Neural progenitor cell (in vitro differentiated cells): Measurements from ENCODE around the gene TOX2. TPM values are rescaled to one million over a fixed set of nuclear protein-coding genes. Genes with fewer than 3 reads are reported as not detected.

Experiments used
- DNase-seq: peaks from one replicate; pipeline ENCODE4 v3.0.0-alpha.2; 2016; ENCODE audit warnings: low spot score
- H2AFZ ChIP-seq: fragments of 200-600 bp; sonication (generic); replicated peaks from 2 replicates; pipeline ENCODE4 v1.6.1; 2016; ENCODE audit warnings: antibody characterized with exemption
- H3F3A ChIP-seq: fragments of 200-600 bp; sonication (generic); 2 replicates; pipeline ENCODE4 v1.6.1; 2016; ENCODE audit warnings: antibody characterized with exemption, low read depth
- H3K27ac ChIP-seq: fragments of 200-600 bp; sonication (generic); 2 replicates; pipeline ENCODE4 v1.5.1; 2016; ENCODE audit warnings: mild to moderate bottlenecking
- H3K27me3 ChIP-seq: fragments of 200-600 bp; sonication (generic); 2 replicates; pipeline ENCODE4 v1.6.1; 2016; ENCODE audit warnings: mild to moderate bottlenecking, moderate library complexity
- H3K36me3 ChIP-seq: fragments of 200-600 bp; sonication (generic); 2 replicates; pipeline ENCODE4 v1.5.1; 2016
- H3K4me1 ChIP-seq: fragments of 200-600 bp; sonication (generic); 2 replicates; pipeline ENCODE4 v1.6.1; 2016; ENCODE audit warnings: mixed run types
- H3K4me2 ChIP-seq: fragments of 200-600 bp; sonication (generic); 2 replicates; pipeline ENCODE4 v1.6.1; 2016
- H3K4me3 ChIP-seq: fragments of 200-600 bp; sonication (generic); 2 replicates; pipeline ENCODE4 v1.5.1; 2016
- H3K79me2 ChIP-seq: fragments of 200-600 bp; sonication (generic); 2 replicates; pipeline ENCODE4 v1.6.1; 2016; ENCODE audit warnings: low read depth
- H3K9ac ChIP-seq: fragments of 200-600 bp; sonication (generic); 2 replicates; pipeline ENCODE4 v1.6.1; 2016
- H3K9me3 ChIP-seq: fragments of 200-600 bp; sonication (generic); 2 replicates; pipeline ENCODE4 v1.5.1; 2016; ENCODE audit warnings: low read depth
- H4K20me1 ChIP-seq: fragments of 200-600 bp; sonication (generic); 2 replicates; pipeline ENCODE4 v1.6.1; 2016; ENCODE audit warnings: low read depth
- H3K27ac Mint-ChIP-seq: 3 replicates; pipeline ENCODE4 v1.8.0; 2021; ENCODE audit warnings: mixed read lengths
- H3K27me3 Mint-ChIP-seq: 2 replicates; pipeline ENCODE4 v1.8.0; 2022; ENCODE audit warnings: low read depth, mild to moderate bottlenecking, inconsistent platforms, moderate library complexity, mixed read lengths; ENCODE audit not compliant: insufficient read depth
- H3K36me3 Mint-ChIP-seq: 3 replicates; pipeline ENCODE4 v1.8.0; 2021; ENCODE audit warnings: mixed read lengths
- H3K4me1 Mint-ChIP-seq: 3 replicates; pipeline ENCODE4 v1.8.0; 2021; ENCODE audit warnings: mixed read lengths
- H3K4me3 Mint-ChIP-seq: 3 replicates; pipeline ENCODE4 v1.8.0; 2021; ENCODE audit warnings: mild to moderate bottlenecking, moderate library complexity, mixed read lengths
- H3K9me3 Mint-ChIP-seq: 3 replicates; pipeline ENCODE4 v1.8.0; 2020; ENCODE audit warnings: mixed read lengths
- CTCF ChIP-seq: fragments of 200-600 bp; sonication (generic); IDR thresholded peaks from 2 replicates; pipeline ENCODE4 v1.5.1; 2017; ENCODE audit warnings: antibody characterized with exemption, mild to moderate bottlenecking
- EZH2 ChIP-seq: fragments of 200-600 bp; sonication (generic); IDR thresholded peaks from 2 replicates; pipeline ENCODE4 v1.6.1; 2017; ENCODE audit warnings: antibody characterized with exemption, mild to moderate bottlenecking, moderate library complexity
- EZH2phosphoT487 ChIP-seq: fragments of 200-600 bp; sonication (generic); IDR thresholded peaks from 2 replicates; pipeline ENCODE4 v1.6.1; 2017; ENCODE audit warnings: antibody characterized with exemption
- total RNA-seq: library from RNA; depleted of rRNA; stranded (reverse); fragments of >200 nt; gene quantifications from 2 replicates; pipeline ENCODE4 v1.2.3, GENCODE V29; 2015; ENCODE audit warnings: low replicate concordance

Gene TOX2
- total RNA-seq, 1 donor from 2014 or later, result not detected

DNA sequence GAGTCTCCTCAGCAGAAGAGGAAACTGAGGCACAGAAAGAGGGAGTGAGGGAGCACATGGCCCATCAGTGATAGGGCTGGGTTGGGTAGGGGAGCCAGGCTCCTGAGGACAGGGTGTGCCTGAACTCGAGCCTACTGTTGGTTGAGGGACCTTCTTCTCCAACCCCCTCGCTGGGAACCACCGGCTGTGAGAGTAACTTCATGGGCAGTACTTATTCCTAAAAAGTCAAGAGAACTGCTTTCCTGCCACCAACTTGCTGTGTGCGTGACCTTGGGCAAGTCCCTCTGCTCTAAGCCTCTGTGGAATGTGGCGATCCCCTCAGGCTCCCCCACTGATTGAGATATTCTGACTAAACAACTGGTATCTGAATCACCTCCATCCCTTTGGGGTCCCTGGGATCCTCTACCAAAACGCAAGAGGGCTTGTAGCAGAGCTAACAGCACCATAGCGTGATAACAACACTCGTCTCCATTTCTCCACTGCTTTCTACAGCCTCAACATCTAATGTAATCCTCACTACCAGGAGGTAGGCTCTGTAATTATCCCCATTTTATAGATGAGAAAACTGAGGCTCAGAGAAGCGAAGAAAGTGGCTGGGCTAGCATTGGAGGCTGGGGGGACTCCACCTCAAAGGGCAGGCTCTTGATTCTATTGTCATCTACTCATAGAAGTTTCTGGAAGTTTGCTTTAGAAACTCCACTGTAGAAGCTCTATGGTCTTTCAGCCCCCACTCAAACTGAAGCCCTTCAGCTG is 196.3 kb downstream of the TOX2 start:
- H3K4me1 Mint-ChIP-seq, result no peaks in the 10 kb centered on the region
- Histone ChIP-seq H2AFZ (no peak overlapping the region), H3K4me3 (no peak overlapping the region), H3K9ac (no peak overlapping the region), H3K9me3 (no peaks in the 10 kb centered on the region), H3K79me2 (no peaks in the 10 kb centered on the region), H3K4me2 (no peak overlapping the region), H3K27ac (no peak overlapping the region), H3K4me1 (no peaks in the 10 kb centered on the region), H3F3A (no peaks in the 10 kb centered on the region), H3K27me3 (no peaks in the 10 kb centered on the region), H3K36me3 (no peaks in the 10 kb centered on the region), H4K20me1 (no peaks in the 10 kb centered on the region)
- no peaks in the 10 kb centered on the region for H3K36me3 Mint-ChIP-seq
- no peak overlapping the region for H3K4me3 Mint-ChIP-seq
- H3K27me3 Mint-ChIP-seq, result peaks cover 11% of the 10 kb centered on the region
- peaks cover 18% of the 10 kb centered on the region for H3K9me3 Mint-ChIP-seq
- H3K27ac Mint-ChIP-seq, result no peak overlapping the region
- DNase-seq, result no peak
- TF ChIP-seq EZH2phosphoT487 (no peak), EZH2 (no peak), CTCF (no peak)

DNA sequence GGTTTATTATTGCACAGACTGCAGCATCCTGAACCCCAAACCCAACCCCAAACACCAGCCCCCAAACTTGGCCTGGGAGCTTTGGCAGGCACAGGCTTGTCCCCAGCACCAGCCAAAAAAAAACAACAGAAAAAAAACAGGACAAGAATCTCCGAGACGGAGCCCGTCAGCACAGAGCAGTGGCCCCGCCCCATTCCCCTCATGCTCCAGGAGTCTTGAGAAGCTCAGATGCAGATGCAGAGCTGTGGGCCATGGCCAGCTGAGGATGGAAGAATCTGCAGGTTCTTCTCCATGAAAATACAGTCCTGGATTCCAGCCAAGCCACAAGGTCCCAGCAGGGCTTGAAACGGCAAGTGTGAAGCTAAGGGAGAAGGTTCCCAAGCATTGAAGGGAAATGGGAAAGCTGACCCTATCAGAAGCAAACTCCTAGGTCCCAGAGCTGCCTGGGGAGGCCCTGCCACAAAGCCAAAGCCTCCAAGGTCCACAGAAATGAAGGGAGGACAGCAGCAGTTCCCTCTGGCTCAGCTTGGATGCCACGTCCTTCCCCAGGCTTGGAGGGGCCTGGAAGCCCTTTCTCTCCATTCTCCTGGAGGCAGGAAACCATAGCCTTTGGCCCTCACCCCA is 197.2 kb downstream of the TOX2 start:
- no peaks in the 10 kb centered on the region for H3K36me3 Mint-ChIP-seq
- Histone ChIP-seq H3K9ac (no peak overlapping the region), H3K4me3 (no peak overlapping the region), H3K27me3 (no peaks in the 10 kb centered on the region), H3F3A (no peaks in the 10 kb centered on the region), H4K20me1 (no peaks in the 10 kb centered on the region), H3K27ac (no peak overlapping the region), H3K4me2 (no peak overlapping the region), H3K4me1 (no peaks in the 10 kb centered on the region), H3K79me2 (no peaks in the 10 kb centered on the region), H2AFZ (no peak overlapping the region), H3K36me3 (no peaks in the 10 kb centered on the region), H3K9me3 (no peaks in the 10 kb centered on the region)
- H3K27me3 Mint-ChIP-seq, result peaks cover 11% of the 10 kb centered on the region
- peaks cover 18% of the 10 kb centered on the region for H3K9me3 Mint-ChIP-seq
- no peak overlapping the region for H3K27ac Mint-ChIP-seq
- TF ChIP-seq EZH2 (no peak), EZH2phosphoT487 (no peak), CTCF (no peak)
- H3K4me1 Mint-ChIP-seq, result peaks cover 2% of the 10 kb centered on the region
- no peak for DNase-seq
- H3K4me3 Mint-ChIP-seq, result no peak overlapping the region

DNA sequence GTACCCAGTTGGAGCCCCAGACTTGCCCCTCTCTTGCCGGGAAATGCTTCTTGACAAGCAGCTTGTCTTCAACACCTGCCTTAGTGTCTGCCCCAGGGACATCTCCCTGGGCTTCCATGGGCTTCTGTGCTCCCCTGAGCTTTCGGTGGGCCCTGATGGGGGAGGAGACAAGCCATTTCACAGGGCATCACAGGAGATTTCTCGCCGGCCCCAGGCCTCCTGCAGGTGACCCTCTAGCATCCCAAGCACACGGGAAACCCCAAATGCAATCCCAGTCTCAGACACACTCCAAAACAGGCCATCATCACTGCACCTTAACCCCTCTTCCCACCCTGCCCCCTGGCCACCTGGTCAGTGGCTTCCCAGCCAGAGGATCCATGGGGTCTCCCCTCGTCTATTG is 197.8 kb downstream of the TOX2 start:
- no peak overlapping the region for H3K4me3 ChIP-seq
- TF ChIP-seq EZH2, result no peak
- TF ChIP-seq CTCF, result no peak
- no peak for TF ChIP-seq EZH2phosphoT487
- no peaks in the 10 kb centered on the region for H3K36me3 ChIP-seq
- Mint-ChIP-seq H3K4me1 (peaks cover 6% of the 10 kb centered on the region), H3K27ac (peak overlapping the region; percentile 53), H3K36me3 (no peaks in the 10 kb centered on the region), H3K4me3 (no peak overlapping the region), H3K9me3 (peaks cover 15% of the 10 kb centered on the region), H3K27me3 (peaks cover 11% of the 10 kb centered on the region)
- H3K79me2 ChIP-seq, result no peaks in the 10 kb centered on the region
- H3K4me1 ChIP-seq, result no peaks in the 10 kb centered on the region
- H4K20me1 ChIP-seq, result no peaks in the 10 kb centered on the region
- no peak for DNase-seq
- no peak overlapping the region for H3K27ac ChIP-seq
- H2AFZ ChIP-seq, result no peak overlapping the region
- H3K9me3 ChIP-seq, result no peaks in the 10 kb centered on the region
- H3F3A ChIP-seq, result no peaks in the 10 kb centered on the region
- no peaks in the 10 kb centered on the region for H3K27me3 ChIP-seq
- H3K9ac ChIP-seq, result no peak overlapping the region
- H3K4me2 ChIP-seq, result no peak overlapping the region
